Stimulated activated CD4-positive, alpha-beta T cell treated with anti-CD3 and anti-CD28 coated beads, TNF-alpha, amount 100 ng/mL, for 24 hours (primary cell): ENCODE measurements around the gene CHP2.
"Not testable (repeated sequence)": the region's sequence is repeated elsewhere in the genome, so short reads cannot be mapped to it uniquely, and the experiment has no call there.

Source experiments
- DNase-seq, 3 experiments: peaks; one replicate each; pipeline ENCODE4 v3.0.0-alpha.2; 2020; ENCODE audit warnings: low read depth in 3 of 3

The CHP2 gene

DNA sequence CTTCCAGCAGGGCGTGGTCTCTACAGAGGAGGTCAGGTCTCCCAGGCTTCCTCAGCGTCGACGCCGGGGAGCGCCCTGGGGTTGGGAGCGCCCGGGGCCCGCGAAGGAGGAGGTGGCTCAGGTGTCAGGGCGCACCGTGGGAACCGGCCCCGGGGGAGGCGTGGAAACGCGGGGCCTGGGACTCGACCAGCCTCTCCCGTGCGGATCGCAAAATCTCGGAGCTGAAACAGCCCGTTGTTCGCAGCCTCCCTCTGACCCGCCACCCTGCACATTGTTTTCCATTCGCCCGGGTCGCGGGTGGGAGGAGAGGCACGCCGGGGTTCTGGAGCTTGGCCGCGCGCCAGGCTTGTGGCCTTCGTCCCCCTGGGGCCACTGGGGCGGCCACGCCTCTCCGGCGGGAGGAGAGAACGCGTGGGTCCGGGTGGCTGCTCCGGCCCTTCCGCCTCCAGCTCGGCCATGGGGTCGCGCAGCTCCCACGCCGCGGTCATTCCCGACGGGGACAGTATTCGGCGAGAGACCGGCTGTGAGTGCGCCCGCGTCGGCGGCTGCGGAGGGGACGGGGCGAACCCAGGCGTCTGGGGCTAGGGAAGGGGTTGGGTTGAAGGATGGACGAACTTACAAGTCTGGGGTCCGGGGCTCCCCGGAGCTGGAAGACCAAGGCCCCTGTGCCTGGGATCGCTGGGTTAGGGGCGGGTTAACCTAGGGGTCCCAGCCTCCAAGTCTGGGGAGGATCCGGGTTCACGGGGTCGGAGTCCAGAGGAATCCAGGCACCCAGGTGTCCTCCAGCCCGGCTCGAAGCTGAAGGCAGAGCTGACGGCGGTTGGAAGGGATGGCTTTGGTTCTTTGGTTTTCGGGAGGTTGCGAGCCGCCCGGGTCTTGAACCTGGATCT lies at the start of gene CHP2:
Gene CHP2 (plus strand): TSS at position 433 of the 890 bp plus-strand sequence. CDS start 24 bp downstream, at position 457.
- no peak for DNase-seq

GRCh38 chr16:23705517-23705902 lies 49.3 kb upstream of the CHP2 start:
- DNase-seq: no peak

DNA sequence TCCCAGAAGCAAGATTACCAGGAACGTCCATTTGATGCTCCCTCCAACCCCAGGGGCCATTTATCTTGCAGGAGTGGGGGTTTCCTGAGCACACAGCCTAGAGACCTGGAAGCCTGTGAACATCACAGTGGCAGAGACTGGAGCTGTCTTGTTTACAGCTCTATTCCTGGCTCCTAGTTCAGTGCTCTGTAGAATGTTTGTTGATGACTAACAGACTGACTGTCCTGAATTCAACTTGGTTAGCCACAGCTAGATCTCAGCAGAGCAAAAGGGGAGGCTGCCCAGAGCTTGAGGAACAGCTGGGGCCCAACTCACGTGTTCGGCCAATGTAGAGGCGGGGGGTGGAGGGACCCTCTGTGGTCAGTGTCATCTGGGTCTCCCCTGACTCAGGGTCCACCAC lies 48.4 kb upstream of the CHP2 start:
- no peak for DNase-seq

GRCh38 chr16:23709536-23709935 lies 45.3 kb upstream of the CHP2 start:
- DNase-seq: no peak

DNA sequence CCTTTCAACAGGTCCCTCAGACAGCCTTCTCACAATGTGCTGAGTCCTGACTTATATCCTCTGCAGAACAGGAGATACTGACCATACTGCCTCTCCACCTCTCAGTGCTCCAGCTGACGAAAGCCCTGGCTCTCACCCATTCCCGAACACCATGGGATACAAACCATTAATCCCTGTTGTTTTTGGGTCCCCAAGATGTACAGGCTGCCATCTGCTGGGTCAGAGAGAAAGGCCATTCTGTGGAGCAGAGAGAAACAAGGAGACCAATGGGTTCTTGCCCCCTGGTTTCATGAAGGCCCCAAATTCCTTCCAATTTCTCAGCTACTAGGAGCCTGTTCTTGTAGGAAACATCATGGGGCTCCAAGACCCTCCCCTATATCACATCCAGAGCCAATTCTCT lies 44.8 kb upstream of the CHP2 start:
- no peak for DNase-seq

- no peak for DNase-seq
These were observed 44.3 kb upstream of the CHP2 start for GRCh38 chr16:23710504-23710903.

GRCh38 chr16:23711785-23712184 lies 43.0 kb upstream of the CHP2 start:
- DNase-seq: no peak

DNA sequence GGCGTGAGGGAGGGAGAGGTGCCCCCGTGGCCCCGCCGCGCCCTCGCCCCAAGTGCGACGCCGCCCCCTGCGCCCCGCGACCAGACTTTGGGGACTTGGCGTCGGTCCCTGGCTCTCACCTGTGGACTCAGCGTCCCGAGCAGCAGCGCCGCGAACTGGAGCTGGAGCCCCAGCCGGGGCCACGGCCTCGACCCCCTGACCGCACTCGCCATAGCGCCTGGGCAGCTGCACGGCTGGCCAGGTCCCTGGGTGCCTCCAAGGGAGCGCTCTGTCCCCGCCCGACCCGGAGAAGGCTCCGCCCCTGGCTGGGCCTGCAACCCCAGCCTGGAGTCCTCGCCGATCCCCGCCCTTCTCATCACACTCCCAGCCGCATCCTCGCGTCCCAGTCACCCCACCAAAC lies 41.9 kb upstream of the CHP2 start, which contains the start of gene ERN2:
Gene ERN2 (minus strand): TSS at position 247 of the 400 bp plus-strand sequence. CDS start 35 bp downstream, at position 212.
- no peak for DNase-seq

DNA sequence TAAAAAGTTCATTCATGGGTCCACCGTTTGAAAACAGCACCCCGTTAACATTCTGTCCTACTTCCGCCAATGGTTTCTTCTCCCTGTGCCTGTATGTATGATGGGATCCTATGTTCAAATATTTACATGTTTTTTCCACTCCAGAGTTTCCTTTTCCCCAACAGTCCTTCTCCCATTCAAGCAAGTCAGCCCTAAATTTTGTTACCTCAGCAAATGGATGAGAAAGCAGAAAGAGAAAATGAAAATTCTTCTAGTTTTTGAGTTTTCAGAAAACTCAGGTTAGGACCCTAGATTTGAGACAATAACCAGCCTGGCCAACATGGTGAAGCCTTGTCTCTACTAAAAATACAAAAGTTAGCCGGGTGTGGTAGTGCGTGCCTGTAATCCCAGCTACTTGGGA lies 38.3 kb upstream of the CHP2 start:
- no peak for DNase-seq

GRCh38 chr16:23722613-23723240 lies 32.1 kb upstream of the CHP2 start:
- not testable (repeated sequence) for DNase-seq

GRCh38 chr16:23724096-23724784 lies 30.6 kb upstream of the CHP2 start:
- DNase-seq: no peak

DNA sequence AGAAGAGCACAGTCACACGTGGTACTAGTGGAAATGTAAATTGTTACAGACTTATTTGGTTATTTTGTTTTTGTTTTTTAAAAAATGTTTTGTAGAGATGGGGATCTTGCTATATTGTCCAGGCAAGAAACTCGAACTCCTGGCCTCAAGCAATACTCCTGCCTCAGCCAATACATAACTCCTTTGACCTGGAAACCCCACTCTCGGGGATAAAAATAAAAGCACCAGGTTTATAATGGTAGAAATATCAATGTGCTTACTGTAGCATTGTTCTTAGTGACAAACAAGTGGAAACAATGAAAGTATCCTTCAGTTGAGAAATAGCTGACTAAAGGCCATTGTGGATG lies 30.1 kb upstream of the CHP2 start:
- DNase-seq: no peak

- no peak for DNase-seq
These were observed 28.1 kb upstream of the CHP2 start for GRCh38 chr16:23726710-23727109.

GRCh38 chr16:23728112-23728477 lies 26.7 kb upstream of the CHP2 start:
- DNase-seq: no peak

GRCh38 chr16:23729503-23730424 lies 25.1 kb upstream of the CHP2 start:
- DNase-seq: no peak

DNA sequence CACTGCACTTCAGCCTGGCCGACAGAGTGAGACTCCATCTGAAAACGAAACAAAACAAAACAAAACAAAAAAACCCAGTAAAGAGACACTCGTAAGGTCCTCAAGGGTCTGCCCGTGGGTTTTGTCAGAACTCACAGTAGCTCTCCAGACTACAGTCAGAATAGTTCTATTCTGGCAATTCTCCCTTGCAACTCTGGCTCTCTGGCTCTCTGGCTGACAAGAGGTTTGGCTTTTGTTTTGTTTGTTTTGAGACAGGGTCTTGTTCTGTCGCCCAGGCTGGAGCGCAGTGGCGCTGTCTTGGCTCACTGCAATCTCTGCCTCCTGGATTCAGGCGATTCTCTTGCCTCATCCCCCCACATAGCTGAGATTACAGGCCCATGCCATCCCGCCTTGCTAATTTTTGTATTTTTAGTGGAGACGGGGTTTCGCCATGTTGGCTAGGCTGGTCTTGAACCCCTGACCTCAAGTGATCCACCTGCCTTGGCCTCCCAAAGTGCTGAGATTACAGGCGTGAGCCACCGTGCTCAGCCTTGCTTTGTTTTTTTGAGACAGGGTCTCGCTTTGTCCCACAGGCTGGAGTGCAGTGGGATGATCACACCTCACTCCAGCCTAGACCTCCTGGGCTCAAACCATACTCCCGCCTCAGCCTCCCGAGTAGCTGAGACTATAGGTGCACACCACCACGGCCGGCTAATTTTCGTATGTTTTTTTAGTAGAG lies 20.5 kb upstream of the CHP2 start:
- DNase-seq: no peak

GRCh38 chr16:23737423-23738028 lies 17.3 kb upstream of the CHP2 start:
- not testable (repeated sequence) for DNase-seq

DNA sequence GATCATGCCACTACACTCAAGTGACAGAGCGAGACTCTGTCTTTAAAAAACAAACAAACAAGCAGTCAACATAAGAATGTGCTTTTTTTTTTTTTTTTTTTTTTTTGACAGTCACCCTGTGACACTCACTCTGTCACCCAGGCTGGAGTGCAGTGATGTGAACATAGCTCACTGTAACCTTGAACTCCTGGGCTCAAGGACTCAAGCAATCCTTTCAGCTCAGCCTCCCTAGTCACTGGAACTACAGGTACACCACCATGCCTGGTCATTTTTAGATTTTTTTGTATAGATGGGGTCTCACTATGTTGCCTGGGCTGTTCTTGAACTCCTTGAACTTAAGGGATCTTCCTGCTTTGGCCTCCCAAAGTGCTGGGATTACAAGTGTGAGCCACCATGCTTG lies 15.3 kb upstream of the CHP2 start:
- DNase-seq: no peak

DNA sequence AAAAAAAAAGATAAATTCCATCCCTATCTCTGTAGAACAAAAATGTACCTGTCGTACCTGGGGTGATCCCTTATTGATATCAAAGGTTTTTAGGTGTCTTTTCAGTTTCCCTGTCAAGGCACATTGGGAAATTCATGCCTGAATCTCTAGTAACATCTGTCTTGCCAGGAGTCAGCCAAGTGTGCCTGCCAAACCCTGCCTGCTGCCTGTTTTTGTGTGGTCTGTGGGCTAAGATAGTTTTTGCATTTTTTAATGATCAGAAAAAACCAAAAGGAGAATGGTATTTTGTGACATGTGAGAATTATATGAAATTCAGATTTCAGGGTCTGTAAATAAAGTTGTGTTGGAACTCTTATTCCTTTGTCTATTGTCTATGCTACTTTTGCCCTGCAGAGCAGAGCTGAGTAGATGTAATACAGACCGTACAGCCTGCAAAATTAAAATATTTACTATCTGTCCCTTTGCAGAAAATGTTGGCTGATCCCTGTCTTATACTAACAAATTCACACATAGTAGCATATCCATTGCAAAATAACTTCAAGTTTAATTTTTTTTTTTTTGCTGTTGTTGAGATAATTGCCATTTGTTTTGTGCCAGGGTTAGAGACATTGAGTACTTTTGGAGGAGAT lies 13.0 kb upstream of the CHP2 start:
- DNase-seq: no peak

DNA sequence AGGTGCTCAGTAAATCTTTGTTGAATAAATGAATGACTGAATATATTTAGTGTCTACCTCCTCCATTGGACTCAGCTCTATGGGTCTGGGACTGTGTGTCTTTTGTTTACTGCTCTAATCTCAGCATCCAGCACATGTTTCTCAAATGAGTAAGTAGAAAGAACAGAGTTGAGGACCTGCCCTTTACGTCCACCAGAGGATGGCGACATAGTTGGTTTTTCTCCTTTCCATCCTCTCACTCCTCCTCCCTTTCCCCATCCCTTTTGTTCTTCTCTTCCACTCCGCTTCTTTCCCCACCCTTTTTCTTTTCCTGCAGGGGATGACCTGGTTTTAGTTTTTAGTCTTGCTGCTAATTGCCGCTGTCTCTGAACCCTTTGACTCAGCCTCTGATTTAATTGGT lies 12.1 kb upstream of the CHP2 start:
- DNase-seq: no peak
